NCI-H1092 (cell line): ENCODE results near the gene TMEM134.
A peak's percentile ranks its signal among the peaks of the same experiment; 100 is the strongest.

ENCODE experiments used
- DNase-seq: peaks from one replicate; lab custom pipeline; 2025; lab: John Stamatoyannopoulos, UW

TMEM134 gene

DNA sequence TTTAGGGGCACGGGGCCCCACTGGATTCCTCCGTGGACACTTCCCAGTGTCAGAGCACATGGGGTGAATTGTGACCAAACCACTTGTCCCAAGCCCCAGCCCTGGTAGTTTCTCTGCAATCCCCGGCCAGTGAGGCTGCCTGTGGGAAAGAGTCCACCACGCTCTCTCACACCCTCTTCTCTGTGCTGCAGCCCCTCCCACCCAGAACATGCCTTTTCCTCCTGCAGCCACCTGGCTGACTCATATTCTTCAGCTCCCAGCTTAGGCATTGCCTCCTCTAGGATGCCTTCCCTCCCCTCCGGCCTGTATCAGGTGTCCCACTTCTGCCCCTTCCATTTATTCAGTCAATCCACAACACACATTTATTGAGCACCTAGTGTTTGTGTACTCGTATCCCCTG is 46.2 kb downstream of the TMEM134 start:
- no peak for DNase-seq

DNA sequence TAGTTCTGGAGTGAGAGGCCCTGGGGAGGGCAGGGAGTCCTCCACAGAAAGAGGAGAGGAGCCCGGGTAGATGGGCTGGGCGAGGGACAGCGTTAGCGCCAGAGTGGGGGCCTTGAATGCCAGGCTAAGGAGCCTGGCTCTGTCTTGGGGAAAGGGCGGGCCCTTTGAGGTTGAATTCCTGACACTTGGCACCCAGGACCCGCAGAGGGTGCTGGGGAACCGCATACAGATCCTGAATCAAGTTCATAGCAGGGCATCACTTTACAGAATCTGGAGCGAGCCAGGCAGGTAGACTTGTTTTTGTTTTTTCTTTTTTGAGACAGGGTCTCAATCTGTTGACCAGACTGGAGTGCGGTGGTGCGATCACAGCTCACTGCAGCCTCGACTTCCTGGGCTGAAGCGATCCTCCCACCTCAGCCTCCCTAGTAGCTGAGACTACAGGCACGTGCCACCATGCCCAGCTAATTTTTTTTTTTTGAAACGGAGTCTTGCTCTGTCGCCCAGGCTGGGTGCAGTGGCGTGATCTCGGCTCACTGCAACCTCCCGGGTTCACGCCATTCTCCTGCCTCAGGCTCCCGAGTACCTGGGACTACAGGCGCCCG is 47.5 kb downstream of the TMEM134 start:
- no peak for DNase-seq

DNA sequence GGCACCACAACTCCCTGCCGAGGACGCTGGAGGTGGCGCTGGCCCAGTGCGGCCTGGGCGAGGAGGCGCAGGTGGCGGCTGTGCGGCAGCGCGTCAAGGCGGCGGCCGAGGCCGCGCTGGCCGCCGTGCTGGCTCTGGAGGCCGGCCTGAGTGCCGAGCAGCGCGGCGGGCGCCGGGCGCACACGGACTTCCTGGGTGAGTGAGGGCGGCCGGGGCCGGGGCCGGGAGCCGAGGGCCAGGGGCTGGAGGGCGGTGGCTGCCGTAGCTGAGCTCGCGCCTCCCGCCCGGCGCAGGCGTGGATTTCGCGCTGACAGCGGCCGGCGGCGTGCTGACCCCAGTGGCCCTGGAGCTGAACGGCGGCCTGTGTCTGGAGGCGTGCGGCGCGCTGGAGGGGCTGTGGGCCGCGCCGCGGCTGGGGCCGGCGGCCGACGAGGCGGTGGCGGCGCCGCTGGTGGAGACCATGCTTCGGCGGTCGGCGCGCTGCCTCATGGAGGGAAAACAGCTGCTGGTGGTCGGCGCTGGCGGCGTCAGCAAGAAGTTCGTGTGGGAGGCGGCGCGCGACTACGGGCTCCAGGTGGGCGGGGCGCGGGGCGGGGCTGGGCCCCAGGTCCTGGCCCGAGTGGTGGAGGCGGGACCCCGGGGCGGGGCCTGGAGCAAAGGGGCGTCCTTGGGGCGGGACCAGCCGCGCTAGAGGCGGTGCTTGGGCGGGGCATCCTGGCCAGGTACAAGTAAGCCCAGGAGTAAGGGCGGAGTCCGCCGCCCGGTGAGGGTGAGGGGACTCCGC is 48.2 kb downstream of the TMEM134 start:
- peak; percentile 91 for DNase-seq

DNA sequence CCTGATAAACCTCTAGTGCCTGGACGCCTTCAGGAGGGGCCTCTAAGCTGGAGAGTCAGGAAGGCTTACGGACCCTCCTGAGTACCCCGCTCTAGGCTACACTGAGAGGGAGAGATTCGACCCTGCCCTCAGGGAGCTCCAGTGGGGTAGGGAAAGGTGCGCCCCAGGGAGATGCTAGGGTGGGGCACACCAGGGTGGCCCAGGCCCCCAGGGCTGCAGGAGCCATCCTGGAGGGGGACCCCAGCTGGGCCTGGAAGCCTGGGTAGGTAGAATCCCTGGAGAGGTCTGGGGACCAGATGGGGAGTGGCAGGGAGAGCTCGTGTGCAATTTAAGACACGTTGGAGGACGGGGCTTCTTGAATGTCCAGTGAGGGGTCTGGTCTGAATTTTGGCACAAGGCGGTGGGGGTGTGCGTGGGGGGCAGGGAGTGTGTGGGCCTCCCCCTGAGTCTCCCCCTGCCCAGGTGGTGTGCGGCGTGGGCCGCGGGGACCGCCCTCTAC is 48.9 kb downstream of the TMEM134 start:
- no peak for DNase-seq

DNA sequence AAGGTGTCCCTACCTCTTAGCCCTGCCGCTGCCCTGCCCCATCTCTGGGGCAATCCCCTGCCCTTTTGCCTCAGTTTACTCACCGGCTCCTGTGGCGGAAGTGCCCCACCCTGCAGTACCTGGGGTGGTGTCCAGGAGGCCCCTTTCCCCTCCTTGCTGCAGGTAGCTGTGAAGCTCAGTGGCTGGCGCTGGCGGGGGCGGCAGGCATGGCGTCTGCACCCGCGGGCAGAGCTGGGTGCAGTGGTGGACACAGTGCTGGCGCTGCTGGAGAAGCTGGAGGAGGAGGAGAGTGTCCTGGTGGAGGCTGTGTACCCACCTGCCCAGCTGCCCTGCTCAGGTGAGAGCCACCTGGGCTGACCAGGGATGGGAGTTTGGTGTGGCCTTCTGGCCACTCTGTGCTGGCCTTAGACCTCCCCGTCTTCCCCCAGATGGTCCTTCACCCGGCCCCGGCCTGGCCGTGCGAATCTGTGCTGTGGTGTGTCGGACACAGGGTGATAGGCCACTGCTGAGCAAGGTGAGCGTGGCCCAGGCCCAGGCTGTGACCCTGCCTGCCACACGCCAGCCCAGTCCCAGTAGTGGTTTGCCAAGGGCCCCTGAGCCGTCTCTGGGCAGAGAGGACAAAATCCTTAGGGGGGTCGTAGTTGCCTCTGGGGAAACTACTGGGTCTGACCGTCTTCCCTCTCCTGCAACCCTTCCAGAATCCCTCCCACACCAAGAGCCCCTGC is 49.6 kb downstream of the TMEM134 start:
- DNase-seq = no peak

DNA sequence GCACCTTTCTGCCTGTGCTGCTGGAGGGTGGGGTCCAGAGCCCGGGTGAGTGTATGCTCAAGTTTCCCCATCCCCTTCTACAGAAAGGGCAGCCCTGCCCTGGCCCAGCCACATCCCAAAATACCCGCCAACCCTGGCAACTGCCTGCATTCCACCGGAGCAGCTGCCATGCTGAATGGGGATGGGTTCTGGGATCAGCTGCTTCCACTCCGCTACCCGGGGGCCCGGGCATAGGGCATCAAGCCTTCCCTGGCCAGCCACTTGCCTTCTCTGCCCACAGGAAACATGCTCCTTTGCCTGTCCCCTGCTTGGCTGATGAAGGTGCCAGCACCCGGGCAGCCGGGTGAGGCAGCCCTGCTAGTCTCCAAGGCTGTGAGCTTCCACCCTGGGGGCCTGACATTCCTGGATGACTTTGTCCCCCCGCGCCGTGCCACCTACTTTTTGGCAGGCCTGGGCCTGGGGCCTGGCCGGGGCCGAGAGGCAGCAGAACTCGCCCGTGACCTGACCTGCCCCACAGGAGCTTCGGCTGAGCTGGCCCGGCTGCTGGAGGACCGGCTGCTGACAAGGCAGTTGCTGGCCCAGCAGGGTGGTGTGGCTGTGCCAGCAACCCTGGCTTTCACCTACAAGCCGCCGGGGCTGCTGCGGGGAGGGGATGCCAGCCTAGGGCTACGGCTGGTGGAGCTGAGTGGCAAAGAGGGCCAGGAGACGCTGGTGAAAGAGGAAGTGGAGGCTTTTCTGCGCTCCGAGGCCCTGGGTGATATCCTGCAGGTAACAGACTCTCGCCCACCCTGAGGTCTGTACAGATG is 50.4 kb downstream of the TMEM134 start:
- no peak for DNase-seq

DNA sequence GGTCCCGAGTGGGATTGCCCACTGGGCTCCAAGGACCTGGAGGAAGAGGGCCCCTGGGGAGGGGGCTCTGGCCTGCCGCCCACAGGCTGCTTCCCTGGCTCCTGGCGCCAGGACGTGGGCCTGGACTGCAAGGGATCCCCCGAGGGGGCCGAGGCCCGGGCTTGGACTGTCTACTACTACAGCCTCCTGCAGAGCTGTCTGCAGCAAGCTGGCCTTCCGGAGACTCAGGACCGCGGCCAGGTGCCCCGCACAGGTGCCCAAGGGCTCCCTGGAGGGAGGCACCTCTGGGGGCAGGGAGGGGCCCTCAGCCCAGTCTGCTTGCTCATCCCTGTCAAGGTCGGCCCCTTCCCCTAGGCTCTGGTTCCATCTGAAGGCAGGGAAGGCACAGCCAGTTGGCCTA is 51.6 kb downstream of the TMEM134 start:
- DNase-seq = no peak

DNA sequence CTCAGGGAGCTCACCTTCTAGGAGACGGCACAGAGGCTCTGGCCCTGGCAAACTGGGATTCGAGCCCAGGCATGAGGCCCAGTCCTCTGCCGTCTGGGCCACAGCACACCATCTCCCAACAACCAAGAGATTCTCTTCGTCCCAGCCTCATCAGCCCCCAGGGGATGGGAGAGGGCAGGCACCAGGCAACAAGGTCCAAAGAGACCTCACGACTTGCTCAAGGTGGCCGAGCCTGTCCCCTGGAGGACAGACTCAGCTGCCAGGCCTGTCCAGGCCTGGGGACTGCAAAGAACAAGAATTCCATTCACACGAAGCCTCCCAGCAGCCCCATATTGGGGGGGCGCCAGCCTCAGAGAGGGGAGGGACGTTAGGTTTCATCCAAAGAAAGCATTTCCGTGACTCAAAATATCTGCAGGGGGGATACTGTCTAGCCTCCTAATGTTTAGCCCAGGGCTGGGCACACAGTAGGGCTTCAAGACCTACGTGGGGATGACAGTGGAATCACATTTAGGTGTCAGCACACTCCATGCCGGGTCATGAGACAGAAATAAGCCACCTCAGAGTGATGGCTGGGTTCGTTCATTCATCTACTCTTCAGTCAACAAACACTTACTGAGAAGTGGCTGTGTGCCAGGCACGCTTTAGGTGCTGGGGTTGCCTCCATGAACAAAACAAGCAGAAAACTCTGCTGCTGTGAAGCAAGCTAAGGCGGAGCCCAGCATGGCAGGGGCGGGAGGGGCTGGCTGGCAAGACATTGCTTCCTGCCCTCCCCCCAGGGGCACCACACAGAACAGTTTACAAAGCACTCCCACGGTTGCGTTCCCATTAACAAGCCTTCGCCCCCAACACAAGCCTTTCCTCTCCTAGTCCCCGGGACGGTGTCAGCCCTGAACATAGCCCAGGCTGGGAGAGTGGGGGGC is 52.4 kb downstream of the TMEM134 start:
- no peak for DNase-seq

DNA sequence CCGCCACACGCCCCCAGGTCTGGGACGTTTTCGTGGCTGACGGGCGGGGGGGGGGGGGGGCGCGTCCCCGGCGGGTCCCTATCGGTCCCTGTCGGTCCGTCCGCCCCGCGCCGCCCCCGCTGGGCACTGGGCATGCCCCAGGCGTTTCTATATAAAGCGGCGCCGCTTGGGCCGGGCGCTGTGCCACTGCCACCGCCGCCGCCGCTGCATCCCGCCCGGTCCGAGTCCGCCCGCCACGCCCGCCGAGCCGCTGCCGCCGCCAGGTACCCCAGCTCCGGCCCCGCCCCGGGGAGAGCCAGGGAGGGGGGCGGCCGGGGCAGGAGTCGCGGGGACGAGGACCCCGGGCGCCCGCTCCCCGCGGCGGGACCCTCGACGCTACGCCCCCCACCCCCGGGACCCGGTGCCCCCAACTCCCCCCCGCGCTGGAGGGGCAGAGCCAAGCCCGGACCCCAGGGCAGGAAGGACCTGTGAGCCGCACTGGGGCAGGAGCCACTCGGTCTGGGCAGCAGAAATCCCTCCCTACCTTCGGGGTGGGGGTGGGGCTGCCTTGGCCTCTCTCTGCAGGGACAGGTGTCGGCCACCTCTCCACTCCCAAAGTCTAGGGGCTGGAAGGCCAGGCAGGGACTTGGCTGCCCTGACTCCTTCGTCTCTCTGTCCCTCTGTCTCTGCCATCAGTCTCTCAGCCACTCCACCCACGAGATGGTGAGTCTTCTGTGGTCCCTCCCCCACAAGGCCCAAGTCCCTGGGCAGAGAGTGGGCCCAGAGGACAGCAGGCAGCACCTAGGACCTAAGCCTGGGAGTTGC is 53.3 kb downstream of the TMEM134 start, which contains the start of gene CARNS1:
TSS of gene CARNS1 (plus strand) at position 178 of the 804 bp plus-strand sequence. CDS start at position 700, 522 bp downstream.
- no peak for DNase-seq

DNA sequence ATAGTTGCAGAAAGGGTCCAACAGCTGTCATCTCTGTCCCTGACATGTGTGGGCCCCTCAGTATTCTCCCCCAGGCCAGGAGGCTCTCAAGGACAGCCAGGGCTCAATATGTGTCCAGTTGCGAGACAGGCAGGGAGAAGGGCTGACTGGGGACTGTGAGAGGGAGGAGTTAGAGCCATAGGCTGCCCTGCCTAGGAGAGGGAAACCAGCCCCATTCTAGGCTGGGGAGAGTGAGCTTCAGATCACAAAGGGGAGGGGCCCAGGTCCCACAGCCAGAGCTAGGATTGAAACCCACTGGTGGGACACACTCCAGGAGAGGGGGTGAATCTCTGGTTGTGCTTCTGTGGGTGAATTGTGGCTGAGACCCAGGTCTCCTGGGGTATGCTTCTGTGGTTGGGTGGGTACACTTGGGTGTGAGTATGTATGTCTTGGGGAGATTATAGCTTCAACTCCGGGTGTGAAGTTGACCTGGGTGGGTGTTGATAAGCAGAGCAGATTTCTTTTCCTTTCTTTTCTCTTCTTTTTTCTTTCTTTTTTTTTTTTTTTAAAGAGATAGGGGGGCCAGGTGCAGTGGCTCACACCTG is 55.7 kb downstream of the TMEM134 start:
- no peak for DNase-seq

DNA sequence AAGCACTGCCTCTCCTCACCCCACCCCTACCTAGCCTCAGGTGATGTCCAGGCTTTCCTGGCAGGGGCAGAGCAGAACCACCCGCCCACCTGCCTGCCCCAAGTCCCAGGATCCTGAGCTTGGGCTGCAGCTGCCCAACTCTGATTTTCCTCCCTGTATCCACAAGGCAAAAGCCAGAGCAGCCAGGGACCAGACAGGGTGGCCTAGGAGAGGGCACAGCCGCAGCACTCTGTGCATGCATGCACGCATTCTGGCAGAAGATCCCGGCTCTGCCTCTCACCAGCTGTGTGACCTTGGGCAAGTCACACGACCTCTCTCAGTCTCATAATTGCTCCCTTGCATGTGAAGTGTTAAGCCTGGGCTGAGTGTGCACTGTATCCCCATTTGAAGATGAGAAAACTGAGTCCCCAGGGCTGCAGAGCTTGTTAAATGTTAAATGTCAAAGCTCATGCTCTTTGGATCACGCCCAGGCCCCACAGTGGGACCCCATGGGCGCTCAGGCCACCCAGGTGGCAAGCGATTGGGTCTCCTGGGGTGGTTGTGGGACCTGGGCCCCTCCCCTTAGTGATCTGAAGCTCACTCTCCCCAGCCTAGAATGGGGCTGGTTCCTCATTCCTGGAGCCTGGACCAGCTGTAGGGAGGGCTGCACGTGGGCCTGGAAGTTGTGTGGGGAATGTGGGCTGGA is 56.4 kb downstream of the TMEM134 start:
- DNase-seq = no peak

DNA sequence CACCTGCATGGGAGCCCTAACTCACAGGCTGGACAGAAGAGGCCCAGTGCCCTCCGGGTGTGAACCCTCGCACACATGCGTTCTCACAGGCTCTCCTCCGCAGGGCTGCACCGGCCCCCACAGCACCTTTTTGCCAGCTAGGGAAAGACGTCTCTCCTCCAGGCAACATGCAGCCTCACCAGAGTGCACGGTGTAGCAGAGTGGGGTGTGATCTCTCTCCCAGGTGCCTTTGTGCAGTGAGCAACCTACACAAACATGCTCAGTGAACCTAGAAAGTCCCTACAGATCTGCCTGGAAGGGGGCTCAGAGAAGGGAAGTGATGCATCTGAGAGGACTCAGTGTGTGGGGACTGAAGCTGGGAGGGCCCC is 57.3 kb downstream of the TMEM134 start:
- DNase-seq = no peak
